Liver (tissue), 9 donors: ENCODE data around the gene PPM1B. TPM values are rescaled to one million over a fixed set of nuclear protein-coding genes. Genes with fewer than 3 reads are reported as not detected.
A peak's percentile ranks its signal among the peaks of the same experiment; 100 is the strongest.

Source experiments
- DNase-seq: peaks from one replicate; pipeline ENCODE4 v3.0.0-alpha.2; 2017; ENCODE audit warnings: low spot score
- H3K27ac ChIP-seq, 2 donors: one replicate each; pipeline ENCODE4 v1.7.0; 2013; ENCODE audit warnings: inconsistent platforms in 2 of 2, low read length in 2 of 2, control low read depth in 1 of 2, low read depth in 1 of 2, mild to moderate bottlenecking in 1 of 2
- H3K27me3 ChIP-seq, 4 donors: one replicate each; pipeline versions ENCODE4 v1.6.1 to v1.7.0; 2013; ENCODE audit warnings: low read length in 3 of 4, inconsistent platforms in 1 of 4, mild to moderate bottlenecking in 1 of 4, moderate library complexity in 1 of 4; ENCODE audit not compliant: control insufficient read depth in 4 of 4, insufficient read depth in 4 of 4
- H3K36me3 ChIP-seq, 4 donors: one replicate each; pipeline versions ENCODE4 v1.6.1 to v1.7.0; 2013; ENCODE audit warnings: low read length in 3 of 4, mild to moderate bottlenecking in 3 of 4, low read depth in 1 of 4, moderate library complexity in 1 of 4; ENCODE audit not compliant: control insufficient read depth in 4 of 4, insufficient read depth in 3 of 4
- H3K4me1 ChIP-seq, 4 donors: one replicate each; pipeline versions ENCODE4 v1.6.1 to v1.7.0; 2013; ENCODE audit warnings: low read length in 3 of 4, mild to moderate bottlenecking in 3 of 4, moderate library complexity in 1 of 4; ENCODE audit not compliant: control insufficient read depth in 4 of 4, insufficient read depth in 4 of 4
- H3K4me3 ChIP-seq, 3 donors: one replicate each; pipeline versions ENCODE4 v1.6.1 to v1.7.0; 2013; ENCODE audit warnings: low read length in 3 of 3, control low read depth in 1 of 3, low read depth in 1 of 3, mild to moderate bottlenecking in 1 of 3
- H3K9ac ChIP-seq, 2 donors: one replicate each; pipeline ENCODE4 v1.7.0; 2013; ENCODE audit warnings: low read length in 2 of 2, mild to moderate bottlenecking in 2 of 2, moderate library complexity in 2 of 2, control low read depth in 1 of 2, low read depth in 1 of 2
- H3K9me3 ChIP-seq, 4 donors: one replicate each; pipeline versions ENCODE4 v1.6.1 to v1.7.0; 2013; ENCODE audit warnings: low read length in 3 of 4; ENCODE audit not compliant: control insufficient read depth in 4 of 4
- ATF3 ChIP-seq: IDR thresholded peaks from 2 replicates; pipeline ENCODE4 v1.6.1; 2016; ENCODE audit warnings: antibody characterized with exemption
- CTCF ChIP-seq: fragments of 150-350 bp; IDR thresholded peaks from 2 replicates; pipeline ENCODE4 v1.5.1; 2017; ENCODE audit warnings: improper control_type of control experiment, low read depth, low read length; ENCODE audit not compliant: missing input control
- EGR1 ChIP-seq, 2 donors: IDR thresholded peaks; 2 replicates each; pipeline ENCODE4 v1.6.1; 2016 to 2018; ENCODE audit warnings: antibody characterized with exemption in 2 of 2, low read depth in 2 of 2
- FOXA1 ChIP-seq: IDR thresholded peaks from 2 replicates; pipeline ENCODE4 v1.6.1; 2016; ENCODE audit warnings: antibody characterized with exemption
- FOXA2 ChIP-seq: IDR thresholded peaks from 2 replicates; pipeline ENCODE4 v1.6.1; 2016; ENCODE audit warnings: antibody characterized with exemption
- GABPA ChIP-seq, 2 donors: IDR thresholded peaks in 1 of 2; conservative IDR thresholded peaks in 1 of 2; 2 replicates each; pipeline ENCODE4 v1.6.1; 2016; ENCODE audit warnings: antibody characterized with exemption in 2 of 2, mild to moderate bottlenecking in 1 of 2, moderate library complexity in 1 of 2
- HNF4A ChIP-seq, 2 donors: conservative IDR thresholded peaks; 2 replicates each; pipeline ENCODE4 v1.6.1; 2016; ENCODE audit warnings: antibody characterized with exemption in 2 of 2, mild to moderate bottlenecking in 2 of 2
- HNF4G ChIP-seq: IDR thresholded peaks from 2 replicates; pipeline ENCODE4 v1.6.1; 2016; ENCODE audit warnings: antibody characterized with exemption
- JUND ChIP-seq, 2 donors: IDR thresholded peaks; 2 replicates each; pipeline ENCODE4 v1.6.1; 2016; ENCODE audit warnings: antibody characterized with exemption in 2 of 2
- NR2F2 ChIP-seq: IDR thresholded peaks from 2 replicates; pipeline ENCODE4 v1.6.1; 2016; ENCODE audit warnings: antibody characterized with exemption
- RAD21 ChIP-seq, 2 donors: IDR thresholded peaks; 2 replicates each; pipeline ENCODE4 v1.6.1; 2016; ENCODE audit warnings: antibody characterized with exemption in 2 of 2, mild to moderate bottlenecking in 2 of 2
- REST ChIP-seq: IDR thresholded peaks from 2 replicates; pipeline ENCODE4 v1.6.1; 2016; ENCODE audit warnings: antibody characterized with exemption, mild to moderate bottlenecking
- RXRA ChIP-seq, 2 donors: IDR thresholded peaks; 2 replicates each; pipeline ENCODE4 v1.6.1; 2017 to 2018; ENCODE audit warnings: antibody characterized with exemption in 2 of 2, mild to moderate bottlenecking in 1 of 2
- SP1 ChIP-seq: IDR thresholded peaks from 2 replicates; pipeline ENCODE4 v1.6.1; 2018; ENCODE audit warnings: antibody characterized with exemption, mild to moderate bottlenecking
- TAF1 ChIP-seq: conservative IDR thresholded peaks from 2 replicates; pipeline ENCODE4 v1.6.1; 2016; ENCODE audit warnings: antibody characterized with exemption, mild to moderate bottlenecking
- YY1 ChIP-seq: IDR thresholded peaks from 2 replicates; pipeline ENCODE4 v1.6.1; 2016; ENCODE audit warnings: antibody characterized with exemption, mild to moderate bottlenecking
- WGBS: extraction: QIAGEN DNeasy Blood & Tissue Kit; methylation state at CpG from one replicate; pipeline ENCODE4 v1.1.7; 2013; 5-methylcytosine and 5-hydroxymethylcytosine counted together
- polyA plus RNA-seq, 2 donors: library from polyadenylated mRNA; stranded (reverse) in 1 of 2; unstranded in 1 of 2; fragments of 200-250 nt in 1 of 2; fragments of >200 nt in 1 of 2; fragmentation: Nextera tagmentation in 1 of 2; extraction: Ambion mirVana in 1 of 2; gene quantifications; one replicate each; pipeline versions ENCODE4 v1.2.1 to v1.2.3, GENCODE V29; 2013 to 2015
- total RNA-seq, 2 donors: library from RNA; depleted of rRNA; stranded (reverse); fragments of >200 nt; gene quantifications; one replicate each; pipeline ENCODE4 v1.2.3, GENCODE V29; 2014
- TF ChIP-seq, protein P1 (sequence below): IDR thresholded peaks from 2 replicates; pipeline ENCODE4 v1.6.1; 2016; ENCODE audit warnings: antibody characterized with exemption
- TF ChIP-seq, protein P2 (sequence below): IDR thresholded peaks from 2 replicates; pipeline ENCODE4 v1.6.1; 2016; ENCODE audit warnings: antibody characterized with exemption
- donor health status: healthy.
- donor health status: healthy.
- donor health status: healthy.
- donor health status: healthy.
- donor health status: healthy.

PPM1B gene
- total and polyA plus RNA-seq, 4 donors: 13.5 to 38.5 (median 30.8) TPM

- 98% methylated on average over 1 of the region's 1 CpG for WGBS
- no peaks in the 10 kb centered on the region for H3K27me3 ChIP-seq
- no peaks in the 10 kb centered on the region for H3K9me3 ChIP-seq
- TF ChIP-seq REST (no peak), JUND (IDR thresholded peaks at IDR 0.05) (no peak), NR2F2 (no peak), SP1 (no peak), HNF4G (no peak), RXRA (IDR thresholded peaks at IDR 0.05) (no peak), EGR1 (IDR thresholded peaks at IDR 0.05; ENCODE audit: low read depth in 2 of 2) (no peak), ATF3 (no peak), TAF1 (no peak), HNF4A (conservative IDR thresholded peaks at IDR 0.05) (no peak)
- TF ChIP-seq, protein P1, sequence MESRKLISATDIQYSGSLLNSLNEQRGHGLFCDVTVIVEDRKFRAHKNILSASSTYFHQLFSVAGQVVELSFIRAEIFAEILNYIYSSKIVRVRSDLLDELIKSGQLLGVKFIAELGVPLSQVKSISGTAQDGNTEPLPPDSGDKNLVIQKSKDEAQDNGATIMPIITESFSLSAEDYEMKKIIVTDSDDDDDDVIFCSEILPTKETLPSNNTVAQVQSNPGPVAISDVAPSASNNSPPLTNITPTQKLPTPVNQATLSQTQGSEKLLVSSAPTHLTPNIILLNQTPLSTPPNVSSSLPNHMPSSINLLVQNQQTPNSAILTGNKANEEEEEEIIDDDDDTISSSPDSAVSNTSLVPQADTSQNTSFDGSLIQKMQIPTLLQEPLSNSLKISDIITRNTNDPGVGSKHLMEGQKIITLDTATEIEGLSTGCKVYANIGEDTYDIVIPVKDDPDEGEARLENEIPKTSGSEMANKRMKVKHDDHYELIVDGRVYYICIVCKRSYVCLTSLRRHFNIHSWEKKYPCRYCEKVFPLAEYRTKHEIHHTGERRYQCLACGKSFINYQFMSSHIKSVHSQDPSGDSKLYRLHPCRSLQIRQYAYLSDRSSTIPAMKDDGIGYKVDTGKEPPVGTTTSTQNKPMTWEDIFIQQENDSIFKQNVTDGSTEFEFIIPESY: no peak
- TF ChIP-seq, protein P2, sequence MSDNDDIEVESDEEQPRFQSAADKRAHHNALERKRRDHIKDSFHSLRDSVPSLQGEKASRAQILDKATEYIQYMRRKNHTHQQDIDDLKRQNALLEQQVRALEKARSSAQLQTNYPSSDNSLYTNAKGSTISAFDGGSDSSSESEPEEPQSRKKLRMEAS: no peak
- H3K4me1 ChIP-seq: peaks cover 1 to 18% (median 12%) of the 10 kb centered on the region in 4 donors
- no peak overlapping the region for H3K9ac ChIP-seq
- no peaks in the 10 kb centered on the region for H3K36me3 ChIP-seq
- no peak for DNase-seq
- H3K4me3 ChIP-seq: no peak overlapping the region
- peak overlapping the region; percentile 63 to 91 for H3K27ac ChIP-seq
These were observed 77.8 kb downstream of the PPM1B start for GRCh38 chr2:44246436-44246835.

DNA sequence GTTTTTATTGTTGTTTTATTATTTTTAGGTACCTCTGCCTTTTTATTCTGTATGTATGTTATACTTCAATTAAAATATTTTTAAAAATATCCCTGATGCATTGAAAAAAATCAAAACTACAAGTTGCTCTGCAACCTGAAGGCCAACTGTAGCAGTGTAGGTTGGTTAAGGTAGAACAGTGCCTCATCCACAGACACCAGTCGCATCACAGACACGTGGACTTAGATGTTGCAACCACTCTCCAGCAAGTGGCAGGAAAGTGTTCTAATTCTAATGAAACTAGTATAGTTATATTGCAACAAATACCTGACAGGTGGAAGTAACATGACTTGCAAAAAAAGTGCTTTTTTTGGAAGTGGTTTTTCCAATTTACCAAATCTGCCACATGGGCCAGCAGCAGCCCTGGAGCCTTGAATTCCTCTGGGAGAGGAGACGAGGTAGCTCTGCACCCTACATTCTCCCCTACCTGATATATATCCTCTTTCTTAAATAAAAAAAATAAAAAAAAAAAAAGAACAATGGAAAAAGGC, 78.2 kb downstream of the PPM1B start:
- Histone ChIP-seq H3K4me3 (no peak overlapping the region), H3K27me3 (no peaks in the 10 kb centered on the region), H3K9ac (no peak overlapping the region), H3K4me1 (peaks cover 1 to 18% (median 12%) of the 10 kb centered on the region in 4 donors), H3K9me3 (no peaks in the 10 kb centered on the region), H3K36me3 (no peaks in the 10 kb centered on the region), H3K27ac (peak overlapping the region in 1 of 2 donors; percentile 91)
- DNase-seq: no peak
- WGBS: 48% methylated on average over 3 of the region's 3 CpGs
- TF ChIP-seq EGR1 (IDR thresholded peaks at IDR 0.05; ENCODE audit: low read depth in 2 of 2) (no peak), FOXA1 (no peak), NR2F2 (no peak), RAD21 (IDR thresholded peaks at IDR 0.05) (peak; percentile 16 to 50), CTCF (no peak), SP1 (peak; percentile 11), HNF4G (no peak), FOXA2 (no peak), JUND (IDR thresholded peaks at IDR 0.05) (no peak), TAF1 (no peak), HNF4A (conservative IDR thresholded peaks at IDR 0.05) (peak in 1 of 2 donors; percentile 38), YY1 (peak; percentile 29), ATF3 (no peak), RXRA (IDR thresholded peaks at IDR 0.05) (peak in 1 of 2 donors; percentile 37), GABPA (IDR thresholded peaks at IDR 0.05 in 1 of 2, conservative IDR thresholded peaks at IDR 0.05 in 1 of 2) (no peak)
- TF ChIP-seq, protein P2: peak; percentile 32
- TF ChIP-seq, protein P1: peak; percentile 42
